PC-3 (cell line): Measurements from ENCODE around the gene MINDY3. TPM values are rescaled to one million over a fixed set of nuclear protein-coding genes. Genes with fewer than 3 reads are reported as not detected.

Source experiments
- ATAC-seq: fragments of 200-7000 bp; cut with Tn5 transposase; 2 replicates; pipeline ENCODE4 v1.9.1; 2020; ENCODE audit warnings: mild to moderate bottlenecking, moderate library complexity
- BruUV-seq: library from RNA; stranded (reverse); fragments of 400-500 nt; replicated peaks from 2 replicates; lab custom pipeline; 2021; lab: Mats Ljungman, UMichigan
- CTCF ChIA-PET: fragments of 300-600 bp; sonication (Branson Sonifier 250); formaldehyde crosslinking; loops from one replicate; lab custom pipeline; 2022; ENCODE audit warnings: antibody characterized with exemption; lab: Charles Lee
- POLR2A ChIA-PET: fragments of 300-600 bp; sonication (Branson Sonifier 250); formaldehyde crosslinking; loops from one replicate; lab custom pipeline; 2022; ENCODE audit warnings: antibody characterized with exemption; ENCODE audit not compliant: unreplicated experiment; lab: Charles Lee
- DNase-seq: peaks from one replicate; pipeline ENCODE4 v3.0.0-alpha.2; 2015
- H2AFZ ChIP-seq: fragments of 300-600 bp; sonication (generic); 2 replicates; pipeline ENCODE4 v1.6.0; 2016; ENCODE audit warnings: antibody characterized with exemption, low read length
- H3F3A ChIP-seq: fragments of 300-600 bp; sonication (generic); one replicate; pipeline ENCODE4 v1.6.0; 2017; ENCODE audit warnings: antibody characterized with exemption, low read length, control low read depth, mild to moderate bottlenecking; ENCODE audit not compliant: unreplicated experiment
- H3K27ac ChIP-seq: fragments of 300-600 bp; sonication (generic); 2 replicates; pipeline ENCODE4 v1.5.1; 2016; ENCODE audit warnings: mild to moderate bottlenecking, low read length
- H3K27me3 ChIP-seq: fragments of 300-600 bp; sonication (generic); 2 replicates; pipeline ENCODE4 v1.6.1; 2016; ENCODE audit warnings: low read length, mixed read lengths
- H3K36me3 ChIP-seq: fragments of 300-600 bp; sonication (generic); 2 replicates; pipeline ENCODE4 v1.6.1; 2016; ENCODE audit warnings: low read depth, mixed run types, low read length, mixed read lengths
- H3K4me1 ChIP-seq: fragments of 300-600 bp; sonication (generic); 2 replicates; pipeline ENCODE4 v1.5.1; 2016; ENCODE audit warnings: low read length; ENCODE audit not compliant: insufficient read depth
- H3K4me2 ChIP-seq: fragments of 300-600 bp; sonication (generic); 2 replicates; pipeline ENCODE4 v1.6.0; 2016; ENCODE audit warnings: low read length
- H3K4me3 ChIP-seq: fragments of 300-600 bp; sonication (generic); 2 replicates; pipeline ENCODE4 v1.5.1; 2016; ENCODE audit warnings: mild to moderate bottlenecking, low read length, mixed read lengths
- H3K79me2 ChIP-seq: fragments of 300-600 bp; sonication (generic); 2 replicates; pipeline ENCODE4 v1.6.1; 2017; ENCODE audit warnings: low read length, mixed read lengths
- H3K9ac ChIP-seq: fragments of 300-600 bp; sonication (generic); 2 replicates; pipeline ENCODE4 v1.6.0; 2016; ENCODE audit warnings: mild to moderate bottlenecking, low read length
- H3K9me2 ChIP-seq: fragments of 300-600 bp; sonication (generic); replicated peaks from 2 replicates; pipeline ENCODE4 v1.6.1; 2016; ENCODE audit warnings: mixed run types, low read length, mixed read lengths
- H3K9me3 ChIP-seq: fragments of 300-600 bp; sonication (generic); 2 replicates; pipeline ENCODE4 v1.6.1; 2016; ENCODE audit warnings: low read length, mixed read lengths
- H4K20me1 ChIP-seq: fragments of 300-600 bp; sonication (generic); 2 replicates; pipeline ENCODE4 v1.6.1; 2016; ENCODE audit warnings: low read length, mixed read lengths
- CTCF ChIP-seq: fragments of 300-600 bp; sonication (generic); conservative IDR thresholded peaks from 2 replicates; pipeline ENCODE4 v1.5.1; 2017; ENCODE audit warnings: antibody characterized with exemption, low read depth, mild to moderate bottlenecking, low read length
- EZH2 ChIP-seq: fragments of 300-600 bp; sonication (generic); IDR thresholded peaks from one replicate; pipeline ENCODE4 v1.6.1; 2017; ENCODE audit warnings: antibody characterized with exemption, mild to moderate bottlenecking, low read length; ENCODE audit not compliant: unreplicated experiment
- EZH2phosphoT487 ChIP-seq: fragments of 300-600 bp; sonication (generic); IDR thresholded peaks from 2 replicates; pipeline ENCODE4 v1.6.1; 2018; ENCODE audit warnings: mild to moderate bottlenecking, antibody characterized with exemption, low read length, borderline replicate concordance
- intact Hi-C: fragments of 100-400 bp; cut with micrococcal nuclease; formaldehyde crosslinking; loops from 2 replicates; pipeline ENCODE4 v1.9.0; 2023
- total RNA-seq: library from RNA; depleted of rRNA; stranded (reverse); fragments of >200 nt; gene quantifications from 2 replicates; pipeline ENCODE4 v1.2.3, GENCODE V29; 2014; rRNA removed

Gene MINDY3
- total RNA-seq, 1 experiment from 2014 or later = 9.5 TPM

GRCh38 chr10:15730341-15730740 is 130.0 kb downstream of the MINDY3 start:
- BruUV-seq = no TSS peak
- Histone ChIP-seq H3K79me2 (no peaks in the 10 kb centered on the region), H3K36me3 (no peaks in the 10 kb centered on the region), H3K9ac (no peak overlapping the region), H3K4me1 (no peaks in the 10 kb centered on the region), H3K27me3 (no peaks in the 10 kb centered on the region), H3K4me2 (no peak overlapping the region), H3K4me3 (no peak overlapping the region), H2AFZ (no peak overlapping the region), H3F3A (no peaks in the 10 kb centered on the region), H3K9me2 (no peaks in the 10 kb centered on the region), H4K20me1 (no peaks in the 10 kb centered on the region), H3K9me3 (no peaks in the 10 kb centered on the region), H3K27ac (no peak overlapping the region)
- ATAC-seq (no peak), DNase-seq (no peak)
- TF ChIP-seq CTCF = no peak
- no peak for TF ChIP-seq EZH2
- TF ChIP-seq EZH2phosphoT487 = no peak
- CTCF ChIA-PET = no interaction called here
- intact Hi-C loops = no loop called here
- POLR2A ChIA-PET = no interaction called here

- Histone ChIP-seq H3K4me3 (no peak overlapping the region), H3K4me1 (no peaks in the 10 kb centered on the region), H3K27me3 (no peaks in the 10 kb centered on the region), H3K4me2 (no peak overlapping the region), H3K27ac (no peak overlapping the region), H3K9me2 (no peaks in the 10 kb centered on the region), H4K20me1 (no peaks in the 10 kb centered on the region), H3K9ac (no peak overlapping the region), H3F3A (no peaks in the 10 kb centered on the region), H3K9me3 (no peaks in the 10 kb centered on the region), H3K36me3 (no peaks in the 10 kb centered on the region), H3K79me2 (no peaks in the 10 kb centered on the region), H2AFZ (no peak overlapping the region)
- ATAC-seq = no peak
- DNase-seq = no peak
- CTCF ChIA-PET = no interaction called here
- no TSS peak for BruUV-seq
- intact Hi-C loops = no loop called here
- TF ChIP-seq CTCF = no peak
- no peak for TF ChIP-seq EZH2phosphoT487
- TF ChIP-seq EZH2 = no peak
- POLR2A ChIA-PET = no interaction called here
These were observed 130.4 kb downstream of the MINDY3 start for GRCh38 chr10:15729890-15730289.

Other genes with a start within 250 kb of the MINDY3 start
- not detected in 2 replicates for gene ITGA8, start 140.6 kb downstream of the MINDY3 start, total RNA-seq